ENCODE results near the gene SLC30A9.

Gene SLC30A9

GRCh38 chr4:42008011-42008786 lies 17.9 kb downstream of the SLC30A9 start:
- no peak for DNase-seq

GRCh38 chr4:42015438-42015837 lies 25.1 kb downstream of the SLC30A9 start:
- no peak for DNase-seq

DNA sequence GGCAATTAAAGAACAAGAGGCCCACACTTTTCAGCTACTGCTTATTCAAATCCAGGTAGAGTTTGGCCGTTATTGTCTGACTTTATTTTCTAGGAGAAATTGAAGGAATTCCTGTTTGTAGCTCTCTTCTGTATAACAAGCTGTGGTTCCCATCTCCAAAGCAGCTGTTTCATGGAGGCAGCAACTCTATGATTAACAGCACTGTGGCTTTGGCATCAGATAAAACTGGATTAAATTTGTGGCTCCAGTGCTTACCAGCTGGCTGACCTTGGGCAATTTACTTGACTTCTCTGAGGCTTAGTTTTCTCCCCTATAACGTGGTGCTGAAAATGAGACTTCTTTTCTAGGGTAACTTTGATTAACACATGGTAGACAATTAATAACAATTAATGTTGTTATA lies 28.1 kb downstream of the SLC30A9 start:
- no peak for DNase-seq

DNA sequence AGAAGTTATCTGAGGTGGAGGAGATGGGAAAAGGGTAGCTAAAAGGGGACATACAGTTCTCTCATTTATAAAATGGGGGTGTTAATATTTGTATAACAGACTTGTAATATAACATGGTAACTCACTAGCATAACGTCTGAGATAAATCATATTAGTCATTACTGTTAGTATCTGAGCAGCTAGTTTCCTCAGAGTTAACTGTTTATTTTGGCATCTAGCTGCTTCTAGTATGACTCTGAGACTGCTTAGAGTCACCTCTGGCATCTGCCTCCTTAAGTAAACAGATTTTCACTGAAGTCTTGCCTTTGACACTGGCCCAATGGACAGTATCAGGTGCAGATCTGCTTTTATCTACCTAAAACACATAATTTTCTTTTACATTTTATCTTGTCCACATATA lies 58.1 kb downstream of the SLC30A9 start:
- no peak for DNase-seq

DNA sequence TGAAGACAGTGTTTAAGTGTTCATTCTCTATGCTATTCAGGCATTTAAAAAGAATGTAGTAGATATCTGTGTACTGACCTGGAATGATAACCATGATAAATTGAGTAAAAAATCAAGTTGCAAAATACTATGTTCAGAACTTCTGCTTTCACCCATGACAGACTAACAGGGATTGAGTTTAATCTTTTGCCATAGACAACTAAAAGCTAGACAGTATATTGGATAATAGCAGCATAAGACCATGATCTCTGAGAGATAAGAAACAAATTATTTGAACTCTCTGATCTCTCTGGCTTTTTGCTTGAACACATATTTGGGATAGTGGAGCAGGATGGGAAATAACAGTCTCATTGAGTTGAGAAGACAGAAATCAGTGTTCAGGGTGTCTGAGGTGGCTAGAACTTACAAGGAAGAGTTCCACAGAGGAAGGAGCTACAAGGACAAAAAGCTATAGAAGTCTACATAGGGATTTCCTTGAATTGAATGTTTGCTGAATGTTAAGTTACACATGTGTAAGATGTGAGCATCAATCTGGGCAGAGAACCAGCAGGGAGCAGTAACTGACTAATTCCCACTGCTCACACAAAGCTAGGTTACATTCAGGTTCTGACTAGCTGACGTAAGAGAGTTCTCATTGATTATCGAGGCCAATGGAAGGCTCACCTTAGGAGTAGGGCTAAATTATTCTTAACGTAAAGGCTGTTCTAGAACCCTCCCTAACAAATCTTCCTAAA lies 60.4 kb downstream of the SLC30A9 start:
- no peak for DNase-seq

- no peak for DNase-seq
Measured at GRCh38 chr4:42066402-42066801, 76.1 kb downstream of the SLC30A9 start.

GRCh38 chr4:42067264-42067663 lies 76.9 kb downstream of the SLC30A9 start:
- no peak for DNase-seq

DNA sequence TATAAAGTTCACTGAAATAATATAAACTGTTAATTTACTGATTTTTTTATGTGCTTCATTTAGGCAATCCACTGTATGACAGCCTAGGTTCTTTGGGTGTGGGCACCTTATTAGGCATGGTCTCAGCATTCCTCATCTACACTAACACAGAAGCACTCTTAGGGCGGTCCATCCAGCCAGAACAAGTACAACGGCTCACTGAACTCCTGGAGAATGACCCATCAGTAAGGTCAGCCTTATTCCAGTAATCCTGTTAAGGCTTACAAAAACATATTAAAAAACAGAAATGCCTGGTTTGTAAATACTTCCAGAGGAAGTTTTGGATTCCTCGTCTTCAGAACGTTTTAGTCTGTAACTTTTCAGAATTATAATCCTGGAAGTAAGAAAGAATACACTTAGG lies 80.1 kb downstream of the SLC30A9 start:
- no peak for DNase-seq

DNA sequence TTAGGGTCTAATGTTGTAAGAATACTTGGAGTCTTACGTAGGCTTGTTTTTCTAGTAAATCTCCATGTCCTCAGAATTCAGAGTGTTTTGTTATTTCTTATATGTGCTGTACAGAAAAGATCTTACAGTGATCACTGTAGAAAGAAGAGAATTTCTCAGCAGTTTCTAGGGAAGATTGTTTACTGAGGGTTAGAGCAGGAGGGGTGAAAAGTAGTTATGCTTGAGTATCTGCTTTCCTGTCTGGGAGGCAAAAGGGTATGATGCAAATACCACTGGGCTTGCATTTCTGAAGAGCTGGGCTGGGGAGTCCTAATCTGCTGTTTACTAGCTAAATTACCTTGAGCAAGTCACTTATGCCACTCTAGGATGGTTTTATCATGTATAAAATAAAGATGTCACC lies 84.0 kb downstream of the SLC30A9 start:
- no peak for DNase-seq

DNA sequence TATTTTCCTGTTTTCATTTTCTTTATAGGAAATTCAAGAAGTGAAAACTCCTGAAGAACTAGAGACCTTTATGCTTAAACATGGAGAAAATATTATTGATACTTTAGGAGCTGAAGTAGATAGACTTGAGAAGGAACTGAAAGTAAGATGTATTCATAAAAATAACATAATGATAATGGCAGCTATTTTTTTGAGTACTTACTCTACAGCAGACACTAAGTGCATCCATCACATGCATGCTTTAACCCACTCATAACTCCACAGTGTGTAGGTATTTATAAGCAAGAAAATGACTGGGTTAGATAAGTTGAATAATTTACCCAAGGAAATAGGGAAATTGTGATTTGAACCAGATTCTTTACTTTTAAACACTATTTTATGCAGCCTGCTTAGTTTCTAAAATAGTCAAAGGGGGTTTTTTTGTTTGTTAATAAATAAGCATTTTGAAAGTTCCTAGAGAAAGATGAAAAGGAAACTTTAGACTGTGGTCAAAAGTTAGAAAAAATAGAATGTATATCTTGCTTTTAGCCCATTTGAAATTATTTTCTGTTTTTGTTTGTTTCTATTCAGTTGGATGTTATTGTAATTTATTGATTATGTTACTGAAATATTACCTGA lies 88.0 kb downstream of the SLC30A9 start:
- no peak for DNase-seq

DNA sequence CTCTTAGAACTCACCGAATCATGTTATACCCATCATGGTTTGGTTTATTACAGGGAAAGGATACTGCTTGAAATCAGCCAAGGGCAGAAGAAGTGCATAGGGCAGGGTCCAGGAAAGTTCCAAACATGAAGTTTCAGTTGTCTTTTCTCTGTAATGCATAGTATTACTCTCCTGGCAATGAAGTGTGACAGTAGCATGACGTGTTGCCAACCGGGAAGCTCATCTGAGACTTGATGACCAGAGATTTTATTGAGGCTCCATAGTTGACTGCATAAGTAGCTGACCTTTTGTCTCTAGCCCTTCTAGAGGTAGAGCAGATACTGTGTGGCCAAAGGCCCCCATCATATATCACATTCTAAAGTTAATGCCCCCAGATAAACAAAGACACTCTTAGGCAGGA lies 90.0 kb downstream of the SLC30A9 start:
- no peak for DNase-seq

DNA sequence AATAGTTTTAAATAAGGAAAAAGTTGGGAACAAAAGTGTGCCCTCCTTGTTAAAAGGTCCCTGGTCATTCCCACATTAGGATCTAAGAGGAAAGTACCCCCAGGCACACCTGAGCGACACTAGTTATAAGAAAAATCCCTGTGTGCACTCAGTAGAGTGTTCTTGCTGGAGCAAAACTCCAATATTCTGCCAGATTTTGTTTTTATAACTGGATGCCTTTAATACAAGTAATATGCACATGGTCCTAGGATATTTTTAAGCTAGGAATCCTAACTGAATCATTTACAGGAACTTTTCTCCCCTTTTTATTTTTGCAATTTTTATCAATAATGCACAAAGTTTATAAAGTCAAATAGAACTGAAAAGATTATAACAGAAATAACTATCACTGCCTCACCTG lies 93.5 kb downstream of the SLC30A9 start:
- no peak for DNase-seq

GRCh38 chr4:42088386-42088785 lies 98.1 kb downstream of the SLC30A9 start:
- DNase-seq: no peak

DNA sequence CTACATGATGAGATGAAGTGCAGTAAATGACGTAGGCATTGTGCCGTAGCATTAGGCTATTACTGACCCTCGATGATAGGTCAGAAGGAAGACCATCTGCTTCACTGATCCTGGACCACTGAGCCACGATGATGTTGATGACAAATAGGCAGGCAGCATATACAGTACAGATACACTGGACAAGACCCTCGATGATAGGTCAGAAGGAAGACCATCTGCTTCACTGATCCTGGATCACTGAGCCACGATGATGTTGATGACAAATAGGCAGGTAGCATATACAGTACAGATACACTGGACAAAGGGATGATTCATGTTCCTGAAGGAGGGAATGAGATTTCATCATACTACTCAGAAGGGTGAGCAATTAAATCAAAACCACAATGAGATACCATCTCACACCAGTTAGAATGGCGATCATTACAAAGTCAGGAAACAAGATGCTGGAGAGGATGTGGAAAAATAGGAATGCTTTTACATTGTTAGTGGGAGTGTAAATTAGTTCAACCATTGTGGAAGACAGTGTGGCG lies 111.2 kb downstream of the SLC30A9 start:
- DNase-seq: no peak

- DNase-seq: no peak
Measured at GRCh38 chr4:42104521-42104920, 114.2 kb downstream of the SLC30A9 start.

DNA sequence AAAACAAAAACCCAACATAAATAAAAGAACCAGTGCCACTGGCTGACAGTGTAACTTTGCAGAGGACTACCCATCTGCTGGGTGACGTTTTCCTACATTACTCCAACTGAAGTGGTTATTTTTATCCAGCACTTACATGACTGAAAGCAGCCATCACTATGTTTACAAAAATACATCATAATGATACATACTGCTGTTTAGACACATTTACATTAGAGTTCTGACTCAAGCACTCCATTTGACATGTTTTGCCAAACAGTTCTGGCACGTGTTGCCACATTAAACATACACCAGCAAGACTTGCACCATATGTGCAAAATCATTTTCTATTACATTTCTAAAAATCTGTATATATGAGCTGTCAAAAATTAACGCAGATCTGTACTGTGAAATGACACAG lies 122.5 kb downstream of the SLC30A9 start:
- DNase-seq: no peak

DNA sequence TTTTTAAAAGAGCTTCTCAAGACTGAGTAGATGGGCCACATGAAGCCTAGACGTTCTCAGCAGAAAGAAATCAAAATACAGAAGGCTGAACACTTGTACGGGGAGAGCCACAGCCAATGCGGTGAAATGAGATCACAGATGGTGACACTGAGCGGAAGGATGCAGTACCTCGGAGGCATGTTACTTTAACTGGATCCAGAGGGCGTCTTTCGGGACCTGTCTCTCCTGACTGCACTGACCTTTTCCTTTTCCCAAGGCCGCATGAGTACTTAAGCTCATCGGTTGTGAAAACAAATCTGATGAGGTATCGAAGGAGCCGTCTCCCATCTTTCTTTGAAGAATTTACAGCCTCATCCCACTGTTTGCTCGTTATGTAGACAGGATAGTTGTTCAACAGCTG lies 129.6 kb downstream of the SLC30A9 start:
- no peak for DNase-seq

GRCh38 chr4:42122237-42122636 lies 131.9 kb downstream of the SLC30A9 start:
- DNase-seq: no peak

GRCh38 chr4:42123071-42123644 lies 132.8 kb downstream of the SLC30A9 start:
- DNase-seq: no peak

- DNase-seq: no peak
Measured at GRCh38 chr4:42132099-42132498, 141.8 kb downstream of the SLC30A9 start.

DNA sequence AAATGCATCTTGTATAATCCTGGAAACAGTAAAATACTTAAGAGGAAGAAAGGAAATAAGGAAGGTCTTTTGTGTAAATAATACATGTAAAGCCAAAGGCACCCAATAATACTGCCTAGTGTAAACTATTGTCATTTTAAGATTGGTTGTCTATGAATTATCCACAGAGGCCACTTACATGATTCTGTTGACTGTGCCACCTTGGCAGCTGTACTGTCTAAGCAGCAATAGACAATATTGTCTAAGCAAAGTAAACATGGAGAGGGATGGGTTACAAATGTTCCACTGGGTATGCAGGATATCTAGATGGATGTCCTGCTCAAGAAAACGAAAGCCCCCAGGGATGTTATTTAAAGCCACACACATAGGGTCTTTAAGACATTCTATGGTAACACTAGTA lies 142.7 kb downstream of the SLC30A9 start:
- DNase-seq: no peak

GRCh38 chr4:42136371-42136770 lies 146.0 kb downstream of the SLC30A9 start:
- no peak for DNase-seq

Measured in NCI-H1092 (cell line).